ENCODE measurements around the gene BOLA1.

BOLA1 gene

DNA sequence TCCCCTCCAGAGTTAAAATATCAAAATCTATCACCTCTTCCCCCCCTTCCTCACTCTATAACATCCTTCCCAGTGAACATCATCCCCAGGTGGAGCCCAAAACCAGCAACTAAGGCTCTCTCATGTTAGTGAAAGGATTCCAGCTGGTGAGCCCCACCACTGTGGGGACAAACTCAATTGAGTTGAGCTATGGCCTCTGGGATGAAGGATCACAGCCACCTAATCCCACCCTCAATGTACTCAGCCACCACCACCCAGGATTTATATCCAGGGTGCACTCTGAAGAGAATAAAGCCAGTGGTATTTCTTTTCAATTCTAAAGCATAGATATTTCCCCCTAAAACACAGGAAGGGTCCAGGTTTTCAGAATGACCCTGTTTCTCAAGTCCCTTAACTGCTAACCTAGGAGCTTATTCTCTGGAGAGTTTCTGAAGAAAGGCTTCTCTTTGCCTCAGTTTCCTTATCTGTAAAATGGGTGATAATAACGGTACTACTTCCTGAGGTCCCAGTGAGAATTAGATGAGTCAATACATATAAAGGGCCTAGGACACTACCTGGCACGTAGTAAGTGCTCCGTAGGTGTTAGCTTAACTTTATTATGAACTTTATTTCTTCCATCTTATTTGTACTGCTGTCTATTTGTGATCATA lies 15.6 kb upstream of the BOLA1 start:
- Histone ChIP-seq H3K27me3 (ENCODE audit: insufficient read depth, poor library complexity, severe bottlenecking) (no peaks in the 10 kb centered on the region), H3K27ac (replicated peaks) (no peak overlapping the region; the same call in 1 of the 2 replicates), H3K4me3 (replicated peaks; ENCODE audit: insufficient read depth, low read length) (no peak overlapping the region)
- TF ChIP-seq REST (IDR thresholded peaks at IDR 0.05; ENCODE audit: insufficient replicate concordance, low read depth) (no peak), POLR2AphosphoS5 (IDR thresholded peaks at IDR 0.05; ENCODE audit: low read depth) (no peak), SPI1 (IDR thresholded peaks at IDR 0.05; ENCODE audit: borderline replicate concordance, low read depth) (no peak), GABPA (IDR thresholded peaks at IDR 0.05; ENCODE audit: low read depth) (no peak)
- TF ChIP-seq, protein P1, sequence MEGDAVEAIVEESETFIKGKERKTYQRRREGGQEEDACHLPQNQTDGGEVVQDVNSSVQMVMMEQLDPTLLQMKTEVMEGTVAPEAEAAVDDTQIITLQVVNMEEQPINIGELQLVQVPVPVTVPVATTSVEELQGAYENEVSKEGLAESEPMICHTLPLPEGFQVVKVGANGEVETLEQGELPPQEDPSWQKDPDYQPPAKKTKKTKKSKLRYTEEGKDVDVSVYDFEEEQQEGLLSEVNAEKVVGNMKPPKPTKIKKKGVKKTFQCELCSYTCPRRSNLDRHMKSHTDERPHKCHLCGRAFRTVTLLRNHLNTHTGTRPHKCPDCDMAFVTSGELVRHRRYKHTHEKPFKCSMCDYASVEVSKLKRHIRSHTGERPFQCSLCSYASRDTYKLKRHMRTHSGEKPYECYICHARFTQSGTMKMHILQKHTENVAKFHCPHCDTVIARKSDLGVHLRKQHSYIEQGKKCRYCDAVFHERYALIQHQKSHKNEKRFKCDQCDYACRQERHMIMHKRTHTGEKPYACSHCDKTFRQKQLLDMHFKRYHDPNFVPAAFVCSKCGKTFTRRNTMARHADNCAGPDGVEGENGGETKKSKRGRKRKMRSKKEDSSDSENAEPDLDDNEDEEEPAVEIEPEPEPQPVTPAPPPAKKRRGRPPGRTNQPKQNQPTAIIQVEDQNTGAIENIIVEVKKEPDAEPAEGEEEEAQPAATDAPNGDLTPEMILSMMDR (IDR thresholded peaks at IDR 0.05; ENCODE audit: insufficient read depth, low read length) = no peak
- DNase-seq (ENCODE audit: low read depth in 1 of 2, low spot score in 1 of 2) = no peak

- peak overlapping the region; percentile 36 for H3K4me3 ChIP-seq (replicated peaks; ENCODE audit: insufficient read depth, low read length)
- no peak for TF ChIP-seq POLR2AphosphoS5 (IDR thresholded peaks at IDR 0.05; ENCODE audit: low read depth)
- TF ChIP-seq SPI1 (IDR thresholded peaks at IDR 0.05; ENCODE audit: borderline replicate concordance, low read depth) = peak; percentile 65
- TF ChIP-seq GABPA (IDR thresholded peaks at IDR 0.05; ENCODE audit: low read depth) = no peak
- no peak for TF ChIP-seq REST (IDR thresholded peaks at IDR 0.05; ENCODE audit: insufficient replicate concordance, low read depth)
- TF ChIP-seq, protein P1 (IDR thresholded peaks at IDR 0.05; ENCODE audit: insufficient read depth, low read length) = no peak
- peak overlapping the region; percentile 98 for H3K27ac ChIP-seq (replicated peaks)
- no peaks in the 10 kb centered on the region for H3K27me3 ChIP-seq (ENCODE audit: insufficient read depth, poor library complexity, severe bottlenecking)
- DNase-seq (ENCODE audit: low read depth in 1 of 2, low spot score in 1 of 2) = peak; percentile 18 to 83
These were observed 14.7 kb upstream of the BOLA1 start for GRCh38 chr1:149884433-149885338.

GRCh38 chr1:149885339-149886120 lies 13.8 kb upstream of the BOLA1 start:
- peak overlapping the region; percentile 98 for H3K27ac ChIP-seq (replicated peaks)
- DNase-seq (ENCODE audit: low read depth in 1 of 2, low spot score in 1 of 2) = peak; percentile 52 to 91
- no peaks in the 10 kb centered on the region for H3K27me3 ChIP-seq (ENCODE audit: insufficient read depth, poor library complexity, severe bottlenecking)
- TF ChIP-seq SPI1 (IDR thresholded peaks at IDR 0.05; ENCODE audit: borderline replicate concordance, low read depth) (peak; percentile 60; the same call in 1 of the 2 replicates), POLR2AphosphoS5 (IDR thresholded peaks at IDR 0.05; ENCODE audit: low read depth) (peak; percentile 88; the same call in 1 of the 2 replicates), REST (IDR thresholded peaks at IDR 0.05; ENCODE audit: insufficient replicate concordance, low read depth) (no peak), GABPA (IDR thresholded peaks at IDR 0.05; ENCODE audit: low read depth) (no peak)
- TF ChIP-seq, protein P1 (IDR thresholded peaks at IDR 0.05; ENCODE audit: insufficient read depth, low read length) = no peak
- peak overlapping the region; percentile 36 for H3K4me3 ChIP-seq (replicated peaks; ENCODE audit: insufficient read depth, low read length)

Data from HL-60 (cell line).